ENCODE results near the gene TSSK2. TPM values are rescaled to one million over a fixed set of nuclear protein-coding genes. Genes with fewer than 3 reads are reported as not detected.

TSSK2 gene
- polyA plus RNA-seq, 1 donor (not counting 4 experiments of a cell fraction or from before 2014, with no cell fraction given), result not detected

DNA sequence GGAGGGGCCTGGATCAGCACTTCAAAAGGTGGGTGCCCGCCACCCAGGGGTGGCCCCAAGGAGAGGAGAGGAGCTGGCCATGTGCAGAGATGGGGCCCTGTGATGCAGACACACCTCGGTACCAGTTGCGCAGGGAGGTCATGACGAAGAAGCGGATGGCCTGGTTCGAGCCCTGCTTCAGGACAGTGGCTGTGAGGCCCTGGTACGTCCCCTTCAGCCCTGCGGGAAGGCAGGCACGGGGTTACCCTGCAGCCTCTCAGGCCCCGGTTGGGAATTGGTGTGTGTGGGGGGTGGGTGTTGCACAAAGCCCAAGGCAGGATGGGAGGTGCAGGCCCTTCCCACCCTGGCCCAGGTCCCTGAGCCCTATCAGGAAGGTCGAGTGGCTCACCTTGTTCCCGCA lies 45.6 kb downstream of the TSSK2 start:
- H3K4me3 ChIP-seq (ENCODE audit: control insufficient read depth in 2 of 3, extremely low read depth in 1 of 3, insufficient read depth in 2 of 3, low read depth in 1 of 3, low read length in 3 of 3), result peak overlapping the region in 2 of 3 experiments; percentile 66 to 74
- peaks cover 6% of the 10 kb centered on the region for H4K20me1 ChIP-seq (ENCODE audit: control insufficient read depth, extremely low read depth, insufficient read depth, low read length)
- H3K27me3 ChIP-seq (ENCODE audit: control insufficient read depth, extremely low read depth, insufficient read depth, low read length), result no peaks in the 10 kb centered on the region
- H3K9ac ChIP-seq (ENCODE audit: control insufficient read depth, extremely low read depth, insufficient read depth, low read length), result peak overlapping the region; percentile 75
- H3K4me2 ChIP-seq (ENCODE audit: control insufficient read depth, extremely low read depth, insufficient read depth, low read depth, low read length), result peak overlapping the region; percentile 90
- dilution Hi-C loops (cut with MboI; ENCODE audit: extremely low pct_ligation_motif_present, low sequenced_read_pairs), result no loop called here
- peaks cover 8% of the 10 kb centered on the region for H3K9me1 ChIP-seq (ENCODE audit: control insufficient read depth, extremely low read depth, insufficient read depth, low read length)
- H3K4me1 ChIP-seq (ENCODE audit: control insufficient read depth, extremely low read depth, insufficient read depth, low read length), result peaks cover 50% of the 10 kb centered on the region
- H3K27ac ChIP-seq (ENCODE audit: control insufficient read depth, insufficient read depth, low read length), result no peak overlapping the region
- H3K36me3 ChIP-seq (ENCODE audit: control insufficient read depth in 2 of 2, extremely low read depth in 1 of 2, insufficient read depth in 2 of 2, low read length in 2 of 2), result peaks cover 5 to 18% of the 10 kb centered on the region in 2 experiments
- no peak overlapping the region for H2AFZ ChIP-seq (ENCODE audit: control insufficient read depth, low read length)
- no peak for DNase-seq (ENCODE audit: low read depth, low spot score)
- peaks cover 39% of the 10 kb centered on the region for H3K79me2 ChIP-seq (ENCODE audit: control insufficient read depth, insufficient read depth, low read length)
- no peak for TF ChIP-seq EZH2 (IDR thresholded peaks at IDR 0.05; ENCODE audit: low read length)
- TF ChIP-seq, protein P1, sequence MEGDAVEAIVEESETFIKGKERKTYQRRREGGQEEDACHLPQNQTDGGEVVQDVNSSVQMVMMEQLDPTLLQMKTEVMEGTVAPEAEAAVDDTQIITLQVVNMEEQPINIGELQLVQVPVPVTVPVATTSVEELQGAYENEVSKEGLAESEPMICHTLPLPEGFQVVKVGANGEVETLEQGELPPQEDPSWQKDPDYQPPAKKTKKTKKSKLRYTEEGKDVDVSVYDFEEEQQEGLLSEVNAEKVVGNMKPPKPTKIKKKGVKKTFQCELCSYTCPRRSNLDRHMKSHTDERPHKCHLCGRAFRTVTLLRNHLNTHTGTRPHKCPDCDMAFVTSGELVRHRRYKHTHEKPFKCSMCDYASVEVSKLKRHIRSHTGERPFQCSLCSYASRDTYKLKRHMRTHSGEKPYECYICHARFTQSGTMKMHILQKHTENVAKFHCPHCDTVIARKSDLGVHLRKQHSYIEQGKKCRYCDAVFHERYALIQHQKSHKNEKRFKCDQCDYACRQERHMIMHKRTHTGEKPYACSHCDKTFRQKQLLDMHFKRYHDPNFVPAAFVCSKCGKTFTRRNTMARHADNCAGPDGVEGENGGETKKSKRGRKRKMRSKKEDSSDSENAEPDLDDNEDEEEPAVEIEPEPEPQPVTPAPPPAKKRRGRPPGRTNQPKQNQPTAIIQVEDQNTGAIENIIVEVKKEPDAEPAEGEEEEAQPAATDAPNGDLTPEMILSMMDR (optimal IDR thresholded peaks at IDR 0.05 in 1 of 3, IDR thresholded peaks at IDR 0.05 in 1 of 3, conservative IDR thresholded peaks at IDR 0.05 in 1 of 3; ENCODE audit: extremely low read depth in 1 of 3, insufficient read depth in 2 of 3, low read length in 3 of 3), result no peak
- FAIRE-seq, result no peak
- H3K9me3 ChIP-seq (ENCODE audit: control insufficient read depth, low read depth, low read length), result no peaks in the 10 kb centered on the region

DNA sequence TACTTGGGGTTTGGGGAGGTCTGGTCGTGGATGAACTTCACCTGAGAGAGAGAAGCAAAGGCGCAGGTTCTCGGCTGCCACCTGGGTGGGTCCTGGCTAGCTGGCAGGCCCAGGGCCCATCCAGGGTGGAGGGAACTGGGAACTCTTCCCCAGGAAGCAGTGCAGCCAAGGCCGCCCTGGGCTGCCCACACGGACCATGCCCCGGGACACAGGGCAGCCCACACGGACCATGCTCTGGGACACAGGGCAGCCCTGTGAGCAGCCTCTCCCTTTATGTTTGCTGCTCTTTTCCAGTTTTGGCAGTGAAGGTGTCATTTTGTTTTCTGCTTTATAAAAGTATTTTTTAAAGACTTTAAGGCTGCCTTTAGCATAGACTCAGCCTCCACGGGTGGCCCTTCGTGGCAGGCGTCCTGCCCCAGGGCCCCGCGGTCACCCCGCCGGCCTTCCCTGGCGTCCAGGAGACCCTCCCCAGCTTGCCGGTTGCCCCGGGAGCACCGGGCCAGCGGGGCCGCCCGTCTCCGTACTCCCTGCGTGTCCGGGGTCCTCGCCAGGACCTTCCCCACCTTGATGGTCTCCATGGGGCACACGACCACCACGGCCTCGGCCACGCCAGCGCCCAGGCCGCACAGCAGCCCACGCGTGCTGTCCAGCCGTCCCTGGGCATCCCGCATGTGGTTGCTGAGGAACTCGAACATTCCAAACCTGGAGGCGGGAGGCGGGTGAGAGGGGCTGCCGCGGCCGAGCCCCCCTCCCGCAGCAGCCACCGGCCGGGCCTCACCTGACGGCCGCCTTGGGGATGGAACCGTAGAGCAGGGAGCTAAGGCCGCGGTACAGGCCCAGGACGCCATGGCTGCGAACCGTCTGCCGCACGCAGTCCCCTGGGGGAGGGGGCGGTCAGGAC lies 46.3 kb downstream of the TSSK2 start:
- FAIRE-seq, result no peak
- H3K79me2 ChIP-seq (ENCODE audit: control insufficient read depth, insufficient read depth, low read length), result peaks cover 32% of the 10 kb centered on the region
- no peaks in the 10 kb centered on the region for H3K27me3 ChIP-seq (ENCODE audit: control insufficient read depth, extremely low read depth, insufficient read depth, low read length)
- peak overlapping the region; percentile 66 to 74 (median 72) for H3K4me3 ChIP-seq (ENCODE audit: control insufficient read depth in 2 of 3, extremely low read depth in 1 of 3, insufficient read depth in 2 of 3, low read depth in 1 of 3, low read length in 3 of 3)
- H3K9me1 ChIP-seq (ENCODE audit: control insufficient read depth, extremely low read depth, insufficient read depth, low read length), result peaks cover 8% of the 10 kb centered on the region
- peak overlapping the region; percentile 75 for H3K9ac ChIP-seq (ENCODE audit: control insufficient read depth, extremely low read depth, insufficient read depth, low read length)
- DNase-seq (ENCODE audit: low read depth, low spot score), result no peak
- no peak overlapping the region for H2AFZ ChIP-seq (ENCODE audit: control insufficient read depth, low read length)
- H3K4me2 ChIP-seq (ENCODE audit: control insufficient read depth, extremely low read depth, insufficient read depth, low read depth, low read length), result peak overlapping the region; percentile 90
- H3K27ac ChIP-seq (ENCODE audit: control insufficient read depth, insufficient read depth, low read length), result peak overlapping the region; percentile 58
- peaks cover 5 to 18% of the 10 kb centered on the region in 2 experiments for H3K36me3 ChIP-seq (ENCODE audit: control insufficient read depth in 2 of 2, extremely low read depth in 1 of 2, insufficient read depth in 2 of 2, low read length in 2 of 2)
- dilution Hi-C loops (cut with MboI; ENCODE audit: extremely low pct_ligation_motif_present, low sequenced_read_pairs), result no loop called here
- TF ChIP-seq, protein P1 (optimal IDR thresholded peaks at IDR 0.05 in 1 of 3, IDR thresholded peaks at IDR 0.05 in 1 of 3, conservative IDR thresholded peaks at IDR 0.05 in 1 of 3; ENCODE audit: extremely low read depth in 1 of 3, insufficient read depth in 2 of 3, low read length in 3 of 3), result no peak
- no peak for TF ChIP-seq EZH2 (IDR thresholded peaks at IDR 0.05; ENCODE audit: low read length)
- no peaks in the 10 kb centered on the region for H3K9me3 ChIP-seq (ENCODE audit: control insufficient read depth, low read depth, low read length)
- peaks cover 6% of the 10 kb centered on the region for H4K20me1 ChIP-seq (ENCODE audit: control insufficient read depth, extremely low read depth, insufficient read depth, low read length)
- peaks cover 47% of the 10 kb centered on the region for H3K4me1 ChIP-seq (ENCODE audit: control insufficient read depth, extremely low read depth, insufficient read depth, low read length)

All from keratinocyte (primary cell).